Measurements from ENCODE around the gene LCN9.
A peak's percentile ranks its signal among the peaks of the same experiment; 100 is the strongest.

DNA sequence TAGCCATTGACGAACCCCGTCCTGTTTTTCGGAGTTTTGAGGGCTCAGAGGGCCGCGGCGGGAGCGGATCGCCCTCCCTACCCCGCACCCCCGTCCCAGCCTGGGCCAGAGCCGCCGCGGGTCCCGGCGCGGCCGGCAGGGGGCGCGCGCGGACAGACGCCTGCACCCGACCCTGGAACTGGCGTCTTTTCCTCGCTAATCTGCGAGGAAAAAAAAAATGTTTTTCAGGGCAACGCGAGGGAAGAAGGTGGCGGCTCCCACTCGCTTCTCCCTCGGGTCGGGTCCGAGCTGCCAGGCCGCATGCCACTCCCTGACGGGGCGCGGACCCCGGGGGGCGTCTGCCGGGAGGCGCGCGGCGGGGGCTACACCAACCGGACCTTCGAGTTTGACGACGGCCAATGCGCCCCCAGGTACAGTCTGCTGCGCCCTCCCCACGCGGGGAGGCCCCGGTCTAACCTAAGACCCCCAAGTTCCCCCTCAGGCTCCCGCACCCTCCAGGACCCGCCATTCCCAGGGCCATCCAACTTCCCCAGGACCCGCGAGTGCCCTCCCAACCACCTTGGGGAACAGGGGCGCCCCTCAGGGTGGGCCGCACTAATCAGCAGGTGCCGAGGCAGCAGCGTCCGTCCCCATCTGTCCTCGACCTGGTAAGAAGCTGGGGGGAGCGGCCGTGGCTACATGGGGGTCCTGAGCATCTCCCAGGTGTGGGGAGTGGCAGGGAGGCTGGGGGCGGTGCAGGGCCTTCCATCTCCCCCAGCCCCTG lies 39.0 kb downstream of the LCN9 start, which contains the start of gene KCNT1:
- TF ChIP-seq, protein P1, sequence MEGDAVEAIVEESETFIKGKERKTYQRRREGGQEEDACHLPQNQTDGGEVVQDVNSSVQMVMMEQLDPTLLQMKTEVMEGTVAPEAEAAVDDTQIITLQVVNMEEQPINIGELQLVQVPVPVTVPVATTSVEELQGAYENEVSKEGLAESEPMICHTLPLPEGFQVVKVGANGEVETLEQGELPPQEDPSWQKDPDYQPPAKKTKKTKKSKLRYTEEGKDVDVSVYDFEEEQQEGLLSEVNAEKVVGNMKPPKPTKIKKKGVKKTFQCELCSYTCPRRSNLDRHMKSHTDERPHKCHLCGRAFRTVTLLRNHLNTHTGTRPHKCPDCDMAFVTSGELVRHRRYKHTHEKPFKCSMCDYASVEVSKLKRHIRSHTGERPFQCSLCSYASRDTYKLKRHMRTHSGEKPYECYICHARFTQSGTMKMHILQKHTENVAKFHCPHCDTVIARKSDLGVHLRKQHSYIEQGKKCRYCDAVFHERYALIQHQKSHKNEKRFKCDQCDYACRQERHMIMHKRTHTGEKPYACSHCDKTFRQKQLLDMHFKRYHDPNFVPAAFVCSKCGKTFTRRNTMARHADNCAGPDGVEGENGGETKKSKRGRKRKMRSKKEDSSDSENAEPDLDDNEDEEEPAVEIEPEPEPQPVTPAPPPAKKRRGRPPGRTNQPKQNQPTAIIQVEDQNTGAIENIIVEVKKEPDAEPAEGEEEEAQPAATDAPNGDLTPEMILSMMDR (IDR thresholded peaks at IDR 0.05): peak in 4 of 7 experiments; percentile 33 to 94 (median 90)
- TF ChIP-seq POLR2A (IDR thresholded peaks at IDR 0.05) (no peak), POLR2AphosphoS5 (IDR thresholded peaks at IDR 0.05) (no peak)

All from stomach (tissue), 4 donors.